ENCODE data around the gene ADCK1.
"Not testable (repeated sequence)": the region's sequence is repeated elsewhere in the genome, so short reads cannot be mapped to it uniquely, and the experiment has no call there.

ADCK1 gene

DNA sequence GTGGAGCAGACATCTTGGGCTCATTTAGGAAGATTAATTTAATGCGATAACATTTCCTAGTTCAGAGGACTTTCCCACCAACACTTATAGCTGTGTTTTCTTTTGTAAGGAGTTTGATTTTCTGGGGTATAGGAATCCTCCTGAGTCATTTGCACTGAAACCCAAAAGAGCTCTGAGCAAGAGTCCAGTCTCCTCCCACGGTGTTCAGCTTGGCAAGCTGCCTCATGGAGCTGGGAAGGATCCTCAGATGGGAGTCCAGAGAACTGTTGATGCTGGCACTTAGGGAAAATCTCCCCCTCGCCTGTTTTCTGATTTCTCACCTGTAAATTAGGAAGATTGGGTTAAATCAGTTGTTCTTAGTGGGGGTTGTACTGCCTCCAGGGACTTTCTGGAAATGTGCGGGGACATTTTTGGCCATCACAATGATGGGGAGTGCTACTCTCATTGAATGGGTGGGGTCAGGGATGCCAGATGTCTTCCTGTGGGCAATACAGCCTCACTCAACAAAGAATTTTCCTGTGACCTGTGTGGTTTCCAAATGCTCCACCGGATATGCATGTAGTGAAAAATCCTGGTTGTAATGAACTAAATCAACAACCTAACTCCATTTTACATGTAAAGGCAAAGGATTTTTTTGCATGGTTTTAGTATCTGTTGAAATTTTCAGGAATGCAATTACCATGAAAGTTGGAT, 150.6 kb downstream of the ADCK1 start:
- no peak for DNase-seq (ENCODE audit: low read depth)

DNA sequence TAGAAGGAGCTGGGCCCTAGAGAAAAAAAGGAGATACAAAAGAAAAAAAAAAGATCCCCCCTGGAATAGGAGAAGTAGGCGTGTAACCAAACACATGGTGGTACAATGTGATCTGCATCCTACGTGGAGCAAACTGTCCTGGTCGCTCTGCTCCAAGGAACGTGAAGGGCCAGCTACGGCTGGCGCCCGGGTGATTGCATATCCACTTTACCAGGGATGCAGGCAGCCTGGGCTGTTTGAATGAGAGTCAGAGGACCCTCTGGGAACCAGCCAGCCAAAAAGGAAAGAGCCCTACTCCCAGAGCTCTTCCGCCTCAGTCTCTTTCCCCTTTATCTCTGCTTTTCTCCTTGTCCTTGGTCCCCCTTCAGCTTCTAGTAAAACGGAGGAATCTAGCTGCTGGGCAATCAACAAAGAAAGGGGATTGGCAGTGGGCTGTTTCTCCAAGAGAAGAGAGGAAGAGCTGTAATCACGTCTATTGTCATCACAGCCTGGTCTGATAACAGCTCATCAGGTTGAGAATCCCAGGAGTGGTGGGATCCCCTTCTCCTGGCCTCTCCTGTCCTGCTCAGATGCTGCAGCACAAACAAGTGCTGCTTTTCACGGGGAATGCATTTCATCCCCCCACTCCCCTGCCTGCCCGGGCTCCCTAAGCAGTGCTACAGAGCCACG, 156.0 kb downstream of the ADCK1 start:
- DNase-seq (ENCODE audit: low read depth): no peak

DNA sequence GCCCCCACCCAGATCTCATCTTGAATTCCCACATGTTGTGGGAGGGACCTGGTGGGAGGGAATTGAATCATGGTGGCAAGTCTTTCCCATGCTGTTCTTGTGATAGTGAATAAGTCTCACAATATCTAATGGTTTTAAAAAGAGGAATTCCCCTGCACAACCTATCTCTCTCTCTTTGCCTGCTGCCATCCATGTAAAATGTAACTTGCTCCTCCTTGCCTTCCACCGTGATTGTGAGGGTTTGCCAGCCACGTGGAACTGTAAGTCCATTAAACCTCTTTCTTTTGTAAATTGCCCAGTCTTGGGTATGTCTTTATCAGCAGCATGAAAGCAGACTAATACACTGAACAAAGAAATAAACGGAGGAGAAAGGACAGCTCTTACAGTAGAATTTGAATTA, 159.8 kb downstream of the ADCK1 start:
- not testable (repeated sequence) for DNase-seq (ENCODE audit: low read depth)

DNA sequence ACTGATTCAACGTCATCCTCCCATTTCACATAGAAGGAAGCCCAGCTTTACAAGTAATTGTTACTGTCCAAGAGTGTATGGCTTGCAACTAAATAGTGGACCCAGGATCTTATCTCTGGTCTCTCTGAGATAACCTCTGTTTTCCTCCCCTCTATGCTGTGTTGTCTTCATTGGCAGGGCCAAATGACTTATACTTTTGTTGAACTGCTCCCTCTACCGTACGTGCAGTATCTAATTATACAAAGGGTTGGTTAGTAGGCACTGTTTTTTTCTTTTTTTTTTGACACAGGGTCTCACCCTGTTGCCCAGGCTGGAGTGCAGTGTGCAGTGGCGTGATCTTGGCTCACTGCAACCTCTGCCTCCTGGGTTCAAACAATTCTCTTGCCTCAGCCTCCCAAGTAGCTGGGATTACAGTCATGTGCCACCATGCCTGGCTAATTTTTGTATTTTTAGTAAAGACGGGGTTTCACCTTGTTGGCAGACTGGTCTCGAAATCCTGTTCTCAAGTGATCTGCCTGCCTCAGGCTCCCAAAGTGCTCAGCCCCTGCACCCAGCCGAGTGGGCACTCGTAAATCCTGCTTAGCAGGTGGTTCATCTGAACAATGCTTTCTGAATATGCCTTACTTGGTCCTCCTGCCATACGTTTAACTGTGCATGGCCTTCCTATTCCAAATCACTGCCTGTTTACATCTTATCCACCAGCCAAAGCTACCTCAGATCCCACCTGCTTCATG, 162.1 kb downstream of the ADCK1 start:
- no peak for DNase-seq (ENCODE audit: low read depth)

DNA sequence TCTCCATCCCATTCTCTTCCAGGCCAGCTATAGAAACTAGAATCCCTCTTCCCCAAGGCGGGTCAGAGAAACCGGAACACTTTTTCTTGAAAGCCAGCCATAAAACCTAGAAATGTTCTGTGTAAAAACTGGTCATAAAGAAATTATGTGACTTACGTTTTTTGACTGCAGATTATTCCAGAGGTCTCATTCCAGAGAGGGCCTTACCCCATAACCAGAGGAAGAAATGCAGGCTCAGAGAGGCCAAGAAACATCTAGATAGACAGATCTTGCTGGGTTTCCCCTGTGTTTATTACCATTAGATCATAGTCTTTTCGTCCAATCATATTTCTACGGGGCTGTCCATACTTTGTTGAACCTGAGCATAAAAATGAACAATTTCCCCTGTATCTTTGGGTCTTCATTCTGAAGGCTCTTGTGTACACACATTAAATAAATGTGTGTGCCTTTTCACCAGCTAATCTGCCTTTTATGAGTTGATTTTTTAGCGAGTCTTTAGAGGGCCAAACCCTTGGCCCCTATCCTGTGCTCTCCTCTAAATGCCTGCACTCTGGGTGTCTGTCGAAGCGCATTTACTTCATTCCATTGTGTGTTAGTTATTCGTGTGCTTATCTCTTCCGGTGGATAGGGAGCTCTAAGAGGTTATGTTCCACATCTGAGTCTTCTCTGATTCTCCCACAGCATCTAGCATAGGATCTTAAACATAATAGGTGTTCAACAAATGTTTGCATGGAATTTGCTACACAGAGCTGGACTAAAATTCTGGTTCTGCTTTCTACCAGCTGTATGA, 163.0 kb downstream of the ADCK1 start:
- DNase-seq (ENCODE audit: low read depth): no peak

DNA sequence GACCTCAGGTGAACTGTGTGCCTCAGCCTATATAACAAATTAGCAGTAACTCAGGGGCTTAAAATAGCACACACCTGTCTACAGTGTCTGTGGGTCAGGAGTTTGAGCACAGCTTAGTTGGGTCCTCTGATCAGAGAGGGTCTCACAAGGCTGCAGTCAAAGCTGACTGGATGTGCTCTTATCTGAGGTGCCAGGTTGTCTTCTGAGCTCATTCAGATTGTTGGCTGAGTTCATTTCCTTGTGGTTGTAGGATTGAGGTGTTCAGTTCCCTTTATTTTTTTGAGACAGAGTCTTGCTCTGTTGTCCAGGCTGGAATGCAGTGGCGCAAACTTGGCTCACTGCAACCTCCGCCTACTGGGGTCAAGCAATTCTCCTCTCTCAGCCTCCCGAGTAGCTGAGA, 164.7 kb downstream of the ADCK1 start:
- no peak for DNase-seq (ENCODE audit: low read depth)

DNA sequence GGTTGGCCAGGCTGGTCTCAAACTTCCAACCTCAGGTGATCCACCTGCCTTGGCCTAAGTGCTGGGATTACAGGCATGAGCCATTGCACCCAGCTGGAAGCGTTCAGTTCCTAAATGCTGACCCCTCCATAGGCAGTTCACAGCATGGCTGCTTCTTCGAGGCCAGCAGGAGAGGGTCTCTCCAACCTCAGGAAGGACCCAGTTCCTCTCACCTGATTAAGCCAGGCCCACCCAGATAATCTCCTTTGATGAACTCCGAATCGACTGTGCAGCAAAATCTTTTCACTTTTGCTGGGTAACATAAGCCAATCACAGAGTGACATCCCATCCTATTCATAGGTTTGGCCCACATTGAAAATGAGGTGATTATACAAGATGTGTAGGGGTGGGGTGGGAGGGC, 165.1 kb downstream of the ADCK1 start:
- DNase-seq (ENCODE audit: low read depth): no peak

DNA sequence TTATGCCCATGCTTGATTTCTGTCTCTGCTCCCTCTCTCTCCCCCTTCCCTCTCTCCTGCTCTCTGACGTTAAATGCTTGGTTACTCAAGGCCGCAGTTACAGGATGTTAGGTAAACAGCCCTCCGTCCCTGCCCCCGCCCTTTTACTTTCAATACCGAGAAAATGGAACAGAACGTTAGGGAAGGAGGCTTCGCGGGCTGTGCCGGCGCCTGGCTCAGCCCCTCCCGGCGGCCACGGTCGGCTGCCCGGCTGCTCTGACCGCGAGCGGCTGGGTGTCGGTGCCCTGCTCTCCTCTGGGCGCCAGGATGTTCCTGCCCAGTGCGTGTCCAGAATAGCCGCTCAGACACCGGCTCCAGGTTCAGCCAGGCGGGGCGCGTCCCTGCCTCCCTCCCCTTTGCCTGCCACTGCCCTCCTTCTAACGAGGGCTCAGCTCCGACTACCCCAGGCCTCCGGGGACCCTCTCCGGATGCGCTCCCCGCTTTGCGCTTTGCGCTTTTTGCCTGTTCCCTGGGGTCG, 166.1 kb downstream of the ADCK1 start:
- DNase-seq (ENCODE audit: low read depth): no peak

DNA sequence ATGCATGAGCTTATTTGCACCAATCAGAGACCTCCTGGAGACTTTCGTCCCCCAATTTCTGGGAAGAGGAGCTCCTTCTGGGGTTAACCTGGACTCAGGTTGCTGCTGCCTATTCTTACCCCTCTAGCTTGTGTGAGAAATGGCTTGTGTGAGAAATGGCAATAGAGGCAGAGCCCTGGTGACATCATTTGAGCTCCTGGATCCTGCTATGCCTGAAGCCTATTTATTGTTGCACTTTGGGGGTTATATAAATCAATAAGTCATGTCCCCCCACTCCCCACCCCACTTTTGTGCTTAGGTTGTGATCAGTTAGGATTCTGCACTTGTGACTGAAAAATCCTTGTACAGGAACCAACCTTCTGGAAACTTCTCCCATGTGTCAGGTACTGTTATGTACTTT, 167.2 kb downstream of the ADCK1 start:
- no peak for DNase-seq (ENCODE audit: low read depth)

DNA sequence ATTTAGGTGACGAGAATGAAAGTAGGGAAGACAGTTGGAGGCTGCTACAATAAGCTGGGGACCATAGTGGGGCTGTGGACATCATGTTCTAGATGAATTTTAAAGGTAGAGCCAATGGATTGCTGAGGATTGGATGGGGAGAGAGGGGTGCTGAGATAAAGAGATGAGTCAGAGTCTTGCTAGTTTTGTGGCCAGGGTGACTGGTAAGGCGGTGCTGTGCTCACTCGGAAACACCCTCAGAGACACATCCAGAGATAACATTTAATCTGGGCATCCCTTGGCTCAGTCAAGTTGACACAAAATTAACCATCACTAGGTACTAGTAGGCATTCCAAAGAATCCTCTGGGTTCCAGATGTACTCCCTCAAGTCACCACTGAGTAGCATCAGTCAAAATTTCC, 170.7 kb downstream of the ADCK1 start:
- no peak for DNase-seq (ENCODE audit: low read depth)

DNA sequence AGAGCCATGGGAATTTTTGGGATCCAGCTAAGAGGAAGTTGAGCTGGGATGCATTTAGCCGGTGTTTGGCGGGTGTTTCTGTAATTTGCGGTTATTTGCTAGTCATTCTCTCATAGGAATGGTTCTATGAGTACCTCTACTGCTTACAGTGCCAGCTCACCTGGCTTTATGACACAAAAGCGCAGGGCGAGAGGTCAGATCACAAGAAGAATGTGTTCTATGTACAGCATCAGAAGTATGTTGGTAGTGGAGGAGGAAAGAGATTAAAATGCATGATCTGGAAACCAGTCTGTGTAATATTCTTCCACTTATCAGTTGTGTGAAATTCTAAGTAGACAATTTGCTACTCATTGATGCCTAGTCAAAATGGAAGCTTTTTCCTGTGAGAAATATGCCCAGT, 173.3 kb downstream of the ADCK1 start:
- no peak for DNase-seq (ENCODE audit: low read depth)

DNA sequence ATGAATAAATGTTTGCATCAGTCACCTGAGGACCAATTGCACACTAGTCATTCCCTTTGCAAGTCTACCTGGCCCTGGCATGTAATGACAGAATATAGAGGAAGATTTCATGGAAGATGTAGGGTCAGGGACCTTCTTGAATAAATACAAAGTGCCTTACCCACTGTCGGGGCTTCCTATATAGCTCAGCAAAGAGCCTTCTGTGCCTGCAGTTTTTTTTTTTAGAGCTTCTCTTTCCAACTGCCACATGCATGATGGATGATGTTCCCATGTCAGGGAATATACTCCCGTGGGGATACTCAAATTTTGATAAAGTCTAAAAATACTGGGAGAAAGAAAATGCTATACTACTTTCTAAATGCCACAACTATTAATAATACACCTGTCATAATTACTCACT, 176.7 kb downstream of the ADCK1 start:
- no peak for DNase-seq (ENCODE audit: low read depth)

DNA sequence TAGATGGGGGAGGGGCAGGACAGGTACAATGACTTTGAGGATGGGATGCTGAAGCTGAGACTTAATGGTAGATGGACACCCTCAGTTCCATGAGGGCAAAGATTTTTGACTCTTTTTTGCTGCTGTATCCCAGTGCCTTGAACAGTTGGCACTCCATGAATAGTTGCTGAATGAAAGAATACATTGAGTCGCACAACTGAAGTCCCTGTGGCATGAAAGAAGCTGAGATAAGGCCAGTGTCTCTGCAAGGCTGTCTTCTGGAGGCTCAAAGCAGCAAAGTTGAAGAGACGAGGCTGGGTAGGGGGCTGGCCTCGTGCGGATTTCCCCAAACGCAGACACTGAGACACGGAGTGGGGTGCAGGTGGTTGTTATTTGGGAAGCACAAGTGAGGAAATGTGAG, 179.3 kb downstream of the ADCK1 start:
- no peak for DNase-seq (ENCODE audit: low read depth)

DNA sequence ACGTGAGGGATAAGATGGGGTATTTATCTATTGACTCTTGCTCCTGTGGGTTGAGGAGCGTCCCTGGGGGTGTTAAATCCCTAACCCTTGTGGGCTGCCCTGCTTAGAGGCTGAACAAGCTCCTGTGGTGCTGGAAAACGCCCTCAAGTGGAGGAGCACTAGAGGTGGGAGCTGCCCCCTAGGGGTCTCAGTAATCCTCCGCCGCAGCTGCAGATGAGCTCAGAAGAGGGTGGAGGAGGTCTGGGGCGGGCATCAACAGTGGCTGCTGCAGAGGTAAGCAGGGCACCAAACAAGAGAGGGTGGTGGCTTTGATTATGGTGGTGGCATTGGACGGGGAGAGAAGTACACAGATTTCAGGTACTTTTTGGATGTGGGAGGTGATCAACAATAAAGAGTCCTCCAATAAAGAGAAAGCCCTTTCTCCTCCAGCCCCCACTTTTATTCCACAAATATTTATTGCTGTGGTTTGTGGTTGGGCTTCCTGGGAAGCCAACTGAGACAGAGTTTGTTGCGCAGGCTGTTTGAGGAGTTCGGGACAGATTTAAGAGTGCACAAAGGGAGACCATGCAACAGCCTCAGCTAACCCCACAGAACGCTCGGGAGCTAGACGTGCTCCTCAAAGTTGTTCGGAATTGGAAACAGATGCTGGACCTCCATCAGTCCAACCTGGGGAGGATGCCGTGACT, 179.9 kb downstream of the ADCK1 start:
- DNase-seq (ENCODE audit: low read depth): no peak

DNA sequence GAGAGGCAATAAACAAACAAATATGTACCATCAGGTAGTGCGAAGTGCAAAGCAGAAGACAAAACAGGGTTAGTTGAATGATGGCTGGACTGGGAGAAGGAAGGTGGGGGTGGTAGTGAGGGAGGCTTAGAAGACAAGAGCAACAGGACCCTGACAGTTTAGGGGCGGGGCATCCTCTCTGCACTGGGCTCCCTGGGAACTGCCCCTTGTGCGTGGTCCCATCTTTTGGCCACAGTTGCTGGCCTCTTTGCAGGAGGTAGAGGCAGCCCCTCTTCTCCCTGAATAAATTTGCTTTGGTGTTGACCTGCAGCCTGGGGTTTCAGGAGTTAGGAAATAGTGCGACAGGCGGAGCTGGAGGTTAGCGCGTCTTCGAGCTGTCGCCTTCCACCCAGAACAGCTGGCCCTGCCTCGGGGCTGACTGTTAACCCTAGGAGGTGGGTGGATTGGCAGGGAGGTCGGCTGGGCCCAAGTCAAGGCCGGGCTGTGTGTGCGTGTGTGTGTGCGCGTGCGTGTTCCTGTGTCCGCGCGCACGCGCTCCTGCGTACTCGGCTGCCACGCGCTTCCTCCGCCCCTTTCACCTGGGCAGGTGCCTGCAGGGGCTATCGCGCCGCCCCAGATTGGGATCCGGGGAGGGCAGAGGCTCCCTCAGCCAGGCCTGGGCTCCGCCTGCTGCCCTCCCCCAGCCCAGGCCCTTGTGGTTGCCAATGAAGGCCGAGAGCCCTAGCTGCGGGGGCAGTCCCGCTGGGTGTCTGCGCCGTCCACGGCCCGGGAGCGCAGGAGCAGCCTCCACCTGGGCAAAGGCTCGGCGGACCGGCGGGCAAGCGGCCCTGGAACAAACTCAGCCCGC, 180.8 kb downstream of the ADCK1 start:
- DNase-seq (ENCODE audit: low read depth): no peak

Data from non-pigmented ciliary epithelial cell (primary cell).